ENCODE data around the gene SLC25A43.
"Not testable (repeated sequence)": the region's sequence is repeated elsewhere in the genome, so short reads cannot be mapped to it uniquely, and the experiment has no call there.

Gene SLC25A43

DNA sequence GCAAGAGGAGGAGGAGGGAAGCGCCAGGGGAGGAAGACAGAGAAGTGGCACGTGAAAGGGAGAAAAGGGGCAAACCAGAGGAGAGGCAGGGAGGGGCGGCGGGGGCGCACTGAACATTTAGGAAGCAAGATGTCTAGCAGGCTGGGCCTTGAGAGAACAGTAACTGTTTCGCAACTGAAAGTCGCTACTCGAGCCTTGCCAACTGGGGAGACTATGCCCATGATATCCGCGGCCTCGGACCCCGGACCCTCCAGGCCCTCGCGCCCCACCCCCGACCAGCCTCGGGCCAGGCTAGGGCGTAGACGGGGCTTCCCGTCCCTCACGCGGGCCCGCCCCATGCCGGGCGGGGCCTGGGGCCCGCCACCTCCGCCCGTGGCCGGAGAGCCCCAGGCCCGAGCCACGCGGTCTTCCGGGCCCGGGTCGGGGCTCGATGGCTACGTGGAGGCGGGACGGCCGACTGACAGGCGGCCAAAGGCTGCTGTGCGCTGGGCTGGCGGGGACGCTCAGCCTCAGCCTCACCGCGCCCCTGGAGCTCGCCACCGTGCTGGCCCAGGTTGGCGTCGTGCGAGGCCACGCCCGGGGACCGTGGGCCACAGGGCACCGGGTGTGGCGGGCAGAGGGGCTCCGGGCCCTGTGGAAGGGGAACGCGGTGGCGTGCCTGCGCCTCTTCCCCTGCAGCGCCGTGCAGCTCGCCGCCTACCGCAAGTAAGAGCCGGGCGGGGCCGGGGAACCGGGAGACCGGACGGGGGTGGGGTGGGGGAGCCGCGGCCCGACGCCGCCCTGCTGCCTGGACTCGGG, at the start of gene SLC25A43:
Gene SLC25A43, plus strand, starts transcription at position 363 of the 798 bp plus-strand sequence. Its CDS starts 68 bp downstream, at position 431.
- peak; percentile 1 for DNase-seq (ENCODE audit: low spot score)

DNA sequence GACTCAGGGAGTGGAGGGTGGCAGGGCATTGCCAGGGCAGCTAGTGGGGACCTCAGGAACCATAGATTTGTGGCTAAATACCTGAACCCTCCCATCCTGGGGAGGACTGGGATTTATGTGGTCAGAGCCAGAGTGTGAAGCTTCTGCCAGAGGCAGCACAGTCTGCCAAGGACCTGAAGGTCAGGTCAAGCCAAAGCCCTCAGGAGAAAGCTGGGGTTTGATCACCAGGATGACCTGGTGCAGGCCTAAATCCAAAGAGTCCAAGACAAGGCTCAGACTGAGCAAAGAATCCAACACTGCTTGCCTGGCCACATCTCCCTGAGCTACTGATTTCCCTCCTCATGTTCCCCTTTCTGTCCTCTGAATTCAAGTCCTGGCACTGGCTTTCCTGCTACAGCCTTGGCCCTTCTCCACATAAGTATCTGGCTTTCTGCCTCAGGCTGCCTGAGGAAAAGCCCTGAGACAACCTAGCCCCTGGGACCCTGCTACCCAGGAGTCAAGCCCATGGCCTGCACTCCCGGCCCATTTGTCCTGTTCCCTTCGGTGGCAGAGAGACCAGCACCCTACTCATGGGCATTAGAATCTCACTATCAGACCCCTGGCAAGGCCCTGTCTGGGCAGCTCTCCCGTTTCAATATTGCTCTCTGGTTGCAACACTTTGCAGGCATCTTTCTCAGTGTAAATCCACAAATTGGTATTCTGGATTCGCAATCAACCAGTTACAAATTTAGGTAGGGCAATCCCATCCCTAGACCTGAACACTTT, 39.3 kb upstream of the SLC25A43 start:
- no peak for DNase-seq (ENCODE audit: low spot score)

DNA sequence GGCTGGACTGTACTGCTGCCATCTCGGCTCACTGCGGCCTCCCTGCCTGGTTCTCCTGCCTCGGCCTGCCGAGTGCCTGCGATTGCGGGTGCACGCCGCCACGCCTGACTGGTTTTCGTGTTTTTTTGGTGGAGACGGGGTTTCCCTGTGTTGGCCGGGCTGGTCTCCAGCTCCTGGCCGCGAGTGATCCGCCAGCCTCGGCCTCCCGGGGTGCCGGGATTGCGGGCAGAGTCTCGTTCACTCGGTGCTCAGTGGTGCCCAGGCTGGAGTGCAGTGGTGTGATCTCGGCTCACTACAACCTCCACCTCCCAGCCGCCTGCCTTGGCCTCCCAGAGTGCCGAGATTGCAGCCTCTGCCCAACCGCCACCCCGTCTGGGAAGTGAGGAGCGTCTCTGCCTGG, 37.7 kb upstream of the SLC25A43 start:
- not testable (repeated sequence) for DNase-seq (ENCODE audit: low spot score)

DNA sequence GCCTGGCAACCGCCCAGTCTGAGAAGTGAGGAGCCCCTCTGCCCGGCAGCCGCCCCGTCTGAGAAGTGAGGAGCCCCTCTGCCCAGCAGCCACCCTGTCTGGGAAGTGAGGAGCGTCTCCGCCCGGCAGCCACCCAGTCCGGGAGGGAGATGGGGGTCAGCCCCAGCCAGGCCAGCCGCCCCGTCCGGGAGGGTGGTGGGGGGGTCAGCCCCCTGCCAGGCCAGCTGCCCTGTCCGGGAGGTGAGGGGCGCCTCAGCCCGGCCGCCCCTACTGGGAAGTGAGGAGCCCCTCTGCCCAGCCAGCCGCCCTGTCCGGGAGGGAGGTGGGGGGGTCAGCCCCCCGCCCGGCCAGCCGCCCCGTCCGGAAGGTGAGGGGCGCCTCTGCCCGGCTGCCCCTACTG, 37.1 kb upstream of the SLC25A43 start:
- not testable (repeated sequence) for DNase-seq (ENCODE audit: low spot score)

DNA sequence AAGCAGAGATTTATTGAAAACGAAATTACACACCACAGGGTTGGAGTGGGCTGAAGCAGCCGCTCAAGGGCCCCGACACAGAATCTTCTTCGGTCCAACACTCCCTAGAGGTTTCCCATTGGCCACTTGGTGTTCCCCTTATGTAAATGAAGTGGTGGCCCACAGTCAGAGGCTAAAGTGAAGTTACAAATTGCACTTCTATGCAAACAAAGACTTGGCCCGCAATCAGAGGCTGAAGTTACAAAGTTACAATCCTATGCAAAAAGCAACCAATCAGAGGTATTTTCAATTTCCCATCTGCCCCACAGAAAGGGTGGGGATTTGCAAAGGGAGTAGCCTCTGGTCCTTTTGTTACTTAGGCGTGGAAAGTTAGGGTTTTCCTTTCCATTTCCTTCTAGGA, 35.7 kb upstream of the SLC25A43 start:
- no peak for DNase-seq (ENCODE audit: low spot score)

DNA sequence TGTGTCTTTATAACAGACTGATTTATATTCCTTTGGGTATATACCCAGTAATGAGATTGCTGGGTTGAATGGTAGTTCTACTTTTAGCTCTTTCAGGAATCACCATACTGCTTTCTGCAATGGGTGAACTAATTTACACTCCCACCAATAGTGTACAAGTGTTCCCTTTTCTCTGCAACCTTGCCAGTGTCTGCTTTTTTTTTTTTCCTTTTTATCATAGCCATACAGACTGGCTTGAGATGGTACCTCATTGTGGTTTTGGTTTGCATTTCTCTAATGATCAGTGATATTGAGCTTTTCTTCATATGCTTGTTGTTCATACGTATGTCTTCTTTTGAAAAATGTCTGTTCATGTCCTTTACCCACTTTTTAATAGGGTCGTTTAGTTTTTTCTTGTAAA, 27.3 kb upstream of the SLC25A43 start:
- DNase-seq (ENCODE audit: low spot score), result not testable (repeated sequence)

DNA sequence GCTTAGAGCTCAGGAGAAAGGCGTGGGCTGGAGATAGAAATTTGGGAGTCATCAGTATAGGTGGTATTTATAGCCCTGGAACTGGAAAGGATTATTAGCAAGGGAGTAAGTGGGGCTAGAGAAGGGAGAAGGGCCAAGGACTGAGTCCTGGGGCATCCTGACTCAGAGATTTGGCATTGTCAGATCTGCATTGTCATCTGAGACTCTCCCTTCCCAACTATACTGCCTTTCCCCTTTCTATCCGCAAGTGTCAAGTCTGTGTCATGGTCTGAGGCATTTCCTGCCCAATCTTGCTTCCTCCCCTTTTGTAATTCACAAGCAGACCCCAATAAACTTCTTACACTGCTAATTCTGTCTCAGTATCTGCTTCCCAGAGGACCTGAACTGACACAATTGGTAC, 24.4 kb upstream of the SLC25A43 start:
- DNase-seq (ENCODE audit: low spot score), result no peak

DNA sequence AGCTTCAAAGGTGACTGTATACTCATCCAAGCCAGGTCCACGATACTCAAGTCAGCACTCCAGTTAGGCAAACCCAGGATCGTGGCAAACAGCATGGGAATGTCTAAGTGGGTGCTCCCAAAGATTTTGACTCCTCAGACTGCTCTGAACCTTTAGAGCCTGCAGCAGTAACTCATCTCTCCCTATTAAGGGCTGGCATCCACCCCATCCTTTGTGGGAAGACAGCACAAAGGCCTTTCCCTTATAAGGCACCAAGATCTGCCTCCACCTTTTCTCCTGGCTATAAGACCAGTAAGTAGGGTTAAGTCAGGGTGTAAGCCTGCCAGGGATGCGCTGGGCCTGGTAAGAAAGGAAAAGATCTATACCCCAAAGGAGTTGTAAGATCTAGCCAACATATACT, 23.6 kb upstream of the SLC25A43 start:
- no peak for DNase-seq (ENCODE audit: low spot score)

DNA sequence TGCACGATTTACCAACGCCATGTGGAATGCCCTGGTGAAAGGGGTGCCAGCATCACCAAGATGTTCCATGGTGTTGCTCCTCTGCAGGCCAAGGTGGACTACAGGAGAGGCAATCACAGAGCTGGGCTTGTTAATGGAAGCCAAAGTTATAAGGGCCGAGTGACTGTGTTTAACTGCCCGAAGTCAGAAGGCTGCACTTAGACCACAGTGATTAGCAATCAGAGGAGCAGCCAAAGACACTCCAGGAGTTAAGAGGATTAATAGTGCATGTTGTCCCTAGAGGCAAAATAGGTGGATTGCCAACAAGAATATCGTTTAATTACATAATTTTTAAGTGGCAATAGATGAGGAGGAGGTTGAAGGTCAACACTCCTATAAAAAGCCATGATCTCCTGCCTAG, 22.8 kb upstream of the SLC25A43 start:
- DNase-seq (ENCODE audit: low spot score), result no peak

DNA sequence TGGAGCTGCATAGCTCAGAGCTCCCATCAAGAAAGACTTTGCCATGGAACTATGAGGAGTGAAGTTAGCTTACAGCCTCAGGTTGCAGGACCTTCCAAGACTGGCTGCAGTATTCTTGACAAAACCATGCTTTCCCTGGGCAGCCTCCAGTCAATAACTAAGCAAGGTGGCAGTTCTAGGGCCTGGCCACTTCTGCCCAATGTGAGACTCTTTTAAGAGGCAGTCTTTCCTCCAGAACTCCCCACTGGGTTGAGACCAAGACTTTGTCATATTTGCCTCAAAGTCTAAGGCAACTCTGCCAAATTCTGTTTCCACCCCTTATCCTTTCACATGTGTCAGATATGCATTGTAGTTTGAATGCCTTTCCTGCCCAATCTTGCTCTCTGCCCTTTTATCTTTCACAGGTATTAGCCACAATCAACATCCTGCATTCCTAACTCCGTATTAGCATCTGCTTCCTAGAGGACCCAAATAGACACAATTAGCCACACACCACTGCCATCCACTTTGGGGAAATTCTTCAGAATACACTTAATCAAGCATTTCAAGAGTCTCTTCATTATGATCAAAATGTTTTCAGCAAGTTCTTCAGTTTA, 17.7 kb upstream of the SLC25A43 start:
- no peak for DNase-seq (ENCODE audit: low spot score)

DNA sequence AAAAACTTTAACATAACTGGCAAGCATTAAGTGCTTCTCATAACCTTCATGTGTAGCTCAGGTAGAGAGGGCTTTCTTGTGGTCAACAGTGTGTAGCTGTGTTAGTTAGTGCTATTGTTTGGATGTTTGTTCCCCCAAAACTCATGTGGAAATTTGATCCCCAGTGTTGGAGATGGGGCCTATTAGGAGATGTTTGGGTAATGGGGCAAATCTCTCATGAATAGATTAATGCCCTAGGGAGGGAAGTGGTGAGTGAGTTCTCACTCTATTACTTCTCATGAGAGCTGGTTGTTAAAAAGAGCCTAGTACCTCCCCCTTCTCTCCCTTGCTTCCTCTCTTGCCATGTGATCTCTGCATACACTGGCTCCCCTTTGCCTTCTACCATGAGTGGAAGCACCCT, 16.5 kb upstream of the SLC25A43 start:
- DNase-seq (ENCODE audit: low spot score), result no peak

DNA sequence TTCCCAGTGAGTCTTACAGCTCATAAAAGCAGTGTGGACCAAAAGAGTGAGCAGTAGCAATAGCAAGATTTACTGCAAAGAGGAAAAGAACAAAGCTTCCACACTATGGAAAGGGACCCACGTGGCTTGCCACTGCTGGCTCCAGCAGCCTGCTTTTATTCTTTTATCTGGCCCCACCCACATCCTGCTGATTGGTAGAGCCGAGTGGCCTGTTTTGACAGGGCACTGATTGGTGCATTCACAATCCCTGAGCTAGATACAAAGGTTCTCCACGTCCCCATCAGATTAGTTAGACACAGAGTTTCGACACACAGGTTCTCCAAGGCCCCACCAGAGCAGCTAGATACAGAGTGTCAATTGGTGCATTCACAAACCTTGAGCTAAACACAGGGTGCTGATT, 12.5 kb upstream of the SLC25A43 start:
- not testable (repeated sequence) for DNase-seq (ENCODE audit: low spot score)

DNA sequence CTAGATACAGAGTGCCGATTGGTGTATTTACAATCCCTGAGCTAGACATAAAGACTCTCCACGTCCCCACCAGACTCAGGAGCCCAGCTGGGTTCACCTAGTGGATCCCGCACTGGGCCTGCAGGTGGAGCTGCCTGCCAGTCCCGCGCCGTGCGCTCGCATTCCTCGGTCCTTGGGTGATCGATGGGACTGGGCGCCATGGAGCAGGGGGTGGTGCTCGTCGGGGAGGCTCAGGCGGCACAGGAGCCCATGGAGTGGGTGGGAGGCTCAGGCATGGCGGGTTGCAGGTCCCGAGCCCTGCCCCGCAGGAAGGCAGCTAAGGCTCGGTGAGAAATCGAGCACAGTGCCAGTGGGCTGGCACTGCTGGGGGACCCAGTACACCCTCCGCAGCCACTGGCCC, 11.7 kb upstream of the SLC25A43 start:
- not testable (repeated sequence) for DNase-seq (ENCODE audit: low spot score)

DNA sequence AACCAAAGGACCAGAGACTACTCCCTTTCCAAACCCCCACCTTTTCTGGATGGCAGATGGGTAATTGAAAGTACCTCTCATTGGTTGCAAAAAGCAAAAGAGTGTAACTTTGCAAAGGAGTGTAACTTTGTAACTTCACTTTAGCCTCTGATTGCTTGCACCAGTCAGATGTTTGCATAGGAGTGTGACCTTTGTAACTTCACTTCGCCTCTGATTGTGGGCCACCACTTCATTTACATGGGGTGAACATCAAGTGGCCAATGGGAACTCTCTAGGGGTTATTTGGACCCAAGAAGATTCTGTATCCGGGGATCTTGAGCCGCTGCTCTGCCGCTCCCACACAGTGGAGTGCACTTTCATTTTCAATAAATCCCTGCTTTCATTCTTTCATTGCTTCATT, 9.9 kb upstream of the SLC25A43 start:
- DNase-seq (ENCODE audit: low spot score), result no peak

DNA sequence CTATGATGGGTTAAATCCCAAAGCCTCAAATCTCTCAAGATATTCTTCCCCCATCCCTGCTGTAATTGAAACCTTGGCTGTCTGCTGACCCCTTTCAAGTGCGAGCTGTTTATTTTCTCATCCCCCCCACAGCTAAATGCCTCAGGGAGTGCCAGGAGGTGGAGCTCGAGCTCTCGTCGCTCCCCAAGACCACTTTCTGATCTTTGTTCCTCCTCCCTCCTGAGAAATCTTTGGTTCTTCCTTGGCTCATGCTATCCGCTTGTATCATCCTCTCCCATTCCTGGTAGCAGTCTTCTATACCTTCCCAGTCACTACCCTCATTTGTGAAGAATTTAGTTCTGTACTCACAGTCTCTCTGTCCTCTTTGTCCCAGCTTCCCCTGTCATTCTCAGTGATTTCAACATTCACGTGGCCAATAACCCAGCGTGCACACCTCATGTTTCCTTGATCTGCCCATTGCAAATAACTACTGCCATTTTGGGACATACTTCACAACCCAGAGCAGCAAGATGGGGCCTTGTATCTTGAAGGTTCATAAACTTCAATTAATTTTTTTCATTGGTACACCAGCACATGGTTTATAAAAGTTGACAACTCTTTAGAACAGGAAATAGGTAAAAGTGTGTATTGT, 9.2 kb upstream of the SLC25A43 start:
- peak; percentile 1 for DNase-seq (ENCODE audit: low spot score)

DNA sequence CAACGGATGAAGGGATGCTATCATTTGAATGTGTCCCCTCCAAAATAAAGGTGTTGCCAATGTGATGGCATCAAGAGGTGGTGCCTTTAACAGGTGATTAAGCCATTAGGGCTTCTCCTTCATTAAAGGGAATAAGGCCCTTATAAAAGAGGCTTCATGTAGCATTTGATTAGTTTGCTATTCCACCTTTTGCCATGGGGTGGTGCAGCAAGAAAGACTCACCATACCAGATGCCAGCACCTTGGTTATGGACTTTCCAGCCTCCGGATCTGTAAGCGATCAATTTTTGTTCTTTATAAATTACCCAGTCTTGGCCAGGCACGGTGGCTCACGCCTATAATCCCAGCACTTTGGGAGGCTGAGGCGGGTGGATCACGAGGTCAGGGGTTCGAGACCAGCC, 7.9 kb upstream of the SLC25A43 start:
- no peak for DNase-seq (ENCODE audit: low spot score)

DNA sequence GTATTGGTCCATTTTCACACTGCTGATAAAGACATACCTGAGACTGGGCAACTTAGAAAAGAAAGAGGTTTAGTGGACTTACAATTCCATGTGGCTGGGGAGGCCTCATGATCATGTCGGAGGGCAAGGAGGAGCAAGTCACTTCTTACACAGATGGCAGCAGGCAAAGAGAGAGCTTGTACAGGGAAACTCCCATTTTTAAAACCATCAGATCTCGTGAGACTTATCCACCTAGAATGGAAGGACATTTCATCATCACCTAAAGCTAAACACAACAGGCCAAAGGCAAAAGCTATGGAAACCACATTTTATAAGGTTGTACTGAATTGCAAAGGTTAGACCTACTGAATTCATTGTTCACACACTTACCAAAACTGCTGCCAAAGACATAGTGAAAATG, 6.0 kb upstream of the SLC25A43 start:
- DNase-seq (ENCODE audit: low spot score), result no peak

DNA sequence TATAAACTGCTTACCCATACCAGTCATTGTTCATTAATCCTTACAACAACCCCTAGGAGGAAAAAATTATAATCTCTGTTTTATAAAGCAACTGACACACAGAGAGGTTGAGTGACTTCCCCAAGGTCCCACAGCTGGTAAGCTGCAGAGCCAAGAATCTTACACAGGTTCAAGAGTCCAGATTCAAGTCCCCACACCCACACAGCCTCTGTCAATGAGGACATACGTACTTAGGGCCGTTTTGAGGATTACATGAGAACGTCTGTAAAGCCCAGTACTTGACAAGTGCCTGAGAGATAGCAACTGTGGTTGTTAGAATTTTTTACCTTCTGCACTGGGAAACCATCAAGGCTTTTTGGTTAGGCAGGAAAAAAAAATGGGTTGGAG, 556 bp upstream of the SLC25A43 start:
- no peak for DNase-seq (ENCODE audit: low spot score)

DNA sequence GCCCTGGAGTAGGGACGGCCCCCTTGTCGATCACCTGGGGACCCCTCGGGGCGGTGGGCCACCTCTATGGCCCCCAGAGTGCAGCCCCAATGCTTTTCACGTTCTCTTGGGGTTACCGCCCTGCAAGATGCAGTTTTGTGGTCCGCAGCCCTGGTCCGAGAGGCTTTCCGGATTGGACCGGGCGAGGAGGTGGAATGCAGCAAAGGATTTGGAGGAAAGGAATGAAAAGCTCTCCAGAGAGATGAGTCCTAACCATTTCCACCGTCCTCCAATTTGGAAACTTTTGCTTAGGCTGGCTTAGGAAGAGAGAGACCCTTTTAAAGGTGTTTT, 601 bp downstream of the SLC25A43 start:
- no peak for DNase-seq (ENCODE audit: low spot score)

DNA sequence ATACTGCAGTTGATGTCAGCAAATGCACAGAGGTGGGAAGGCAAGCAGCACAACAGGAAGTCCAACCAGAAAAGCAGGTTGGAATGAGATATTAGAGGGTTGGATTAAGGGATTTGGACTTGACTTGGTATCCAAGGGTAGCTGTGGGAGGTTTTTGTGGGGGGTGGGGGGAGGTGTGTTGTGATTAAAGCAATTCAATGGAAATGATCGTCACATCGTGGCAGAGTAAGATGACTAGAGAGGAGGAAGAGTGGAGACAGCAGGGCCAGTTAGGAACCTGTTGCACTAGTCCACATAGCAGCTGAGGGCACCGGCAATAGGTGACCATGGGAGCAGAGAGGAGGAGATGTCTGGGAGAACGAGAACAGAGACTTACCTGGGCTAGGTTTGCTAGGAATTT, 2.4 kb downstream of the SLC25A43 start:
- no peak for DNase-seq (ENCODE audit: low spot score)

DNA sequence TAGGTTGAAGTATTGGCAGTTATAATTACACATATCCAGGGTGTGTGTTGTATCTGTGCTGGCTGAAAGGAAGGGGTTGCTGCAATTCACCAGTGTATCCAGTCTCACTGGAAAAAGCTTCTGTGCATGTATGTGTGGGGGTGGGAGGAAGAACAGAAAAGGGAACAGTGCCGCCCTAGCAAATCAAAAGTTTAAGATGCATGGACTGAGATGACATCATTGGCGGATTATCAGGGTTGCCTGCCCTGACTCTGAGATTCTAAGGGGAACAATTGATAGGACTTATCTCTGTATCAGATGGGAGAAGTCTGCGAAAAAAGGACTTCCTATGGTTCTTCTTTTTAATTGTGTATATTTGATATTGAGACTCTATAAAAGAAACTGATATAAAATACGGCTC, 3.5 kb downstream of the SLC25A43 start:
- DNase-seq (ENCODE audit: low spot score), result no peak

DNA sequence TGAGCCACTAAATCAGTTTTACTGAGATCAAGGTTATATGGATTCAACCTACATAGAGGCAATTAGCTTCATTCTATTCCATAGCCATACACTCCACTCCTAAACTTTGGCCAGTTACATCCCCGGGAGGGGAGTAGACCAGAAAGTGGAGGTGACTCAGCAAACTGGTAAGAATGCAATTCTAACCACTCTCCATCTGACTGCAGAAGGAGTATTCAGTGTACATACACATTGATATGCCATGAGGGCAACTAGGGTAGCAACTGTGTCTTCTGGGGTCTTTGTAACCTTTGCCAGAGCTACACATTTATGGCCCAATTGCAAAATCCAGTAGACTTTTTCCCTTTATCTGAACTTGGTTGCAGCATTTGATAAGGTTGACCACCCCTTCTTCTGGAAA, 7.6 kb downstream of the SLC25A43 start:
- DNase-seq (ENCODE audit: low spot score), result no peak

DNA sequence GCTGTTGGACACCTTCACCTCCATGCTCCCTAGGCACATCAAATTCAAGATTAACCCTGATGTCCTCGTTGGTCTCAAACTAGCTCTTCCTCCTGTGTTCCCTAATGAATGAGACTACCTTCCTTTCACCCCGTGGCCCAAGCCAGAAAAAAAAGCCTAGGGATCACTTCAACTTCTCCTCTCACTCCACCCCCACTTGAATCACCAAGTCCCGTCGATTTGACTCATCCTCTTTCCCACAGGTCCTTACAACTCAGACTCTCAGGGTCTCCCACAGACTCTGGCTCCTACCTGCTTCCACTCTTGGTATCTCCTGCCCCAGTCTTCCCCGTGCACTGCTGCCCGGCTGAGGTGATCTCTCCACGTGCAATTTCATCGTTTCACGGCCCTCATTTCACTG, 8.5 kb downstream of the SLC25A43 start:
- DNase-seq (ENCODE audit: low spot score), result no peak

Data from LoVo (cell line).